Hair follicle dermal papilla cell (primary cell): ENCODE results near the gene ETV1. TPM values are rescaled to one million over a fixed set of nuclear protein-coding genes. Genes with fewer than 3 reads are reported as not detected.

ENCODE experiments used
- small RNA-seq: library from RNA; depleted of rRNA; stranded (forward); fragments of <200 nt; gene quantifications from one replicate; pipeline ENCODE3, GENCODE V24; 2012
- total RNA-seq: library from RNA; depleted of rRNA; stranded (reverse); fragments of >200 nt; gene quantifications from 2 replicates; pipeline ENCODE4 v1.2.3, GENCODE V29; 2012

Gene ETV1
- total RNA-seq = 12.8 and 28.9 TPM in 2 replicates

DNA sequence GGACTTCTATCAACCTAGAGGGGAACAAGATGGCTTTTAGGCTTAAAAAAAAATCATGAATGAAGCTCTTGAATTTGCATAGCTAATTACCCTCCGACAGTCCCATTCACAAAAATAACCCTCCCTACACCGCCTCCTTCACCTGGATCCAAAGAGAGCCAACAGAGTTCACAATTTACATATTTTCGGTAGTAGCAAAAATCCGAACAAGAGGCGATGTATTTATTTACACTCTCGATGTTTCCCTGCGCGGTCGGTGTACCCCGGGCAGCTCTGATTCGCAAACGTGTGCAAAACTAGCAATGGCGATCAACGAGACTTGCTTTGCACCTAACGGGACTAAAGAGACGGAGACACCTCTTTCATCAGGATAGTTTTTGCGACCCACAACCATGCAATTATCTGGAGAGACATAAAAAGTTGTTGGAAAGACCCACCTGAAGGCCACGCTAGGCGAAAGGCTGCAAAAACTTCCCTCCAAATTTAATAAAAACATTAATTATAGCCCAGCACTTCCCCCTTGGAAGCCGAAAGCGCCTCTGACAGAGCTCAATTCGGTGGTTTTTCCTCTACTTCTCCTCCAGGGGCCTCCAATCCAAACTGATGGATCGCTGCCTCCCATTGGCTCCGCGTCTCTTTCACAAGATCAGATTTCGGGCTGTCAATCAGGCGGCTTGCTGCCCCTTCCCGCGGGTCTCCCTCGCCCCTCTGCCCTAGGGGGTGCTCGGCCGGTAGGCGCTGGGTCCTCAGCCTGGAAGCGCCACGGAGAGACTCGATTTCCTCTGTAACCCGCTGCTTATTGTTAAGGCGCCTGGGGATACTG lies at the start of gene ETV1:
Gene ETV1 (minus strand): TSS at position 541 of the 823 bp plus-strand sequence. CDS start 614 bp downstream, outside the sequence.

Small RNA genes within 50 kb of the gene (small RNA-seq; reads per million reads assigned to genes)
- not detected for gene RF00019
